Activated CD4-positive, alpha-beta T cell treated with anti-CD3 and anti-CD28 coated beads, Interleukin-2, Interleukin-6, amounts not matched to agents 100 ng/mL and 50 ng/mL, durations not matched to agents 16 hours and 8 hours (primary cell): Measurements from ENCODE around the gene RBM20.
"Not testable (repeated sequence)": the region's sequence is repeated elsewhere in the genome, so short reads cannot be mapped to it uniquely, and the experiment has no call there.

ENCODE experiments used
- DNase-seq: peaks from one replicate; pipeline ENCODE4 v3.0.0-alpha.2; 2020

RBM20 gene

GRCh38 chr10:110706690-110707098, 62.6 kb downstream of the RBM20 start:
- DNase-seq = no peak

GRCh38 chr10:110708776-110709443, 64.8 kb downstream of the RBM20 start:
- DNase-seq = no peak

- no peak for DNase-seq
Observed at GRCh38 chr10:110709444-110709828, 65.3 kb downstream of the RBM20 start.

DNA sequence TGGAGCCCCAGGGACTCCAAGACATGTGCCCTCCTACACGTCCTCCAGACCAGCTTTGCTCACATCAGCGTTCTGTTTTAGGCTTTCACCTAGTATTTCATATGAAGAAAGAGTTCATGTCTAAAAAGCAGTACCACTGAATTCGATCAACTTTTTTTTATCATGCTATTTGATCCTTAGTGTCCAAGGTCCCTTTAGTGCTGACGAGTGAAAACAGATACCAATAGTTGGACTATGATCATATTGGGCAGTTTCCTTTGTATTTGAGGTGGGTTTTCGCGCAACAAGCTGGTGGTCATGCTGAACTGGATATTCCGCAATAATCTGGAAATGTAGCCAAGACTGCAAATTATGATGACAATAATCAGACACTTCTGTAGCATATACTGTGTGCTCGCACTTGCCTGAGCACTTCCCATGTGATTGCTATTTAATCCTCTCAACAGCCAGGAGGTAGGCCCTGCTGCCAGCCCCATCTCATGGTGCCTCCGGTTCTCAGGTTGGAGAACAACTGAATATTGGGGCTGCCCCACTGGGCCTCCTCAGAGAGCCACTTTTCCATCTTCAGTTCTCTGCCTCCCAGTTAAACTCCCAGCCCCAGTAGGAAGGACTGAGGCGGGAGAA, 65.9 kb downstream of the RBM20 start:
- no peak for DNase-seq

DNA sequence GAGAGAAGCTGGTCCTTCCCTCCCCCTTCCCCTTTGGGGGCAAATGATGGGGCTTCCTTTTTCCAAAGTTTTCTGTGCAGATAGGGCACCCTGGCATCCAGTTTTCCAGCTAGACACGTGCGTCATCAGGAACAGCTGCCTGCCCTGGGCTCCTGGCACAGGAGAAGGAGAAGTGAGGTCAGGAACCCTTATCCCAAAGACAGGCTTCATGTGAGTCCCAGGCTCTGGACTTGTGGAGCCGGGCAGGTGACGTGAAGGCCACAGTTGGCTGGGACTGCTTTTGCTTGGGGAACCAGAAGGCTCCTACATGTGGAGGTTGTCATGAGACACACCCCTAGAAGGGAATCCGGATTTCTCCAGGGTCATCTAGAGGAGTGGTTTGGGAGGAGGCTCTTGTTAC, 66.5 kb downstream of the RBM20 start:
- DNase-seq = no peak

- DNase-seq = no peak
Observed at GRCh38 chr10:110711382-110711781, 67.2 kb downstream of the RBM20 start.

GRCh38 chr10:110714356-110714755, 70.2 kb downstream of the RBM20 start:
- no peak for DNase-seq

- DNase-seq = no peak
Observed at GRCh38 chr10:110717781-110718589, 73.8 kb downstream of the RBM20 start.

DNA sequence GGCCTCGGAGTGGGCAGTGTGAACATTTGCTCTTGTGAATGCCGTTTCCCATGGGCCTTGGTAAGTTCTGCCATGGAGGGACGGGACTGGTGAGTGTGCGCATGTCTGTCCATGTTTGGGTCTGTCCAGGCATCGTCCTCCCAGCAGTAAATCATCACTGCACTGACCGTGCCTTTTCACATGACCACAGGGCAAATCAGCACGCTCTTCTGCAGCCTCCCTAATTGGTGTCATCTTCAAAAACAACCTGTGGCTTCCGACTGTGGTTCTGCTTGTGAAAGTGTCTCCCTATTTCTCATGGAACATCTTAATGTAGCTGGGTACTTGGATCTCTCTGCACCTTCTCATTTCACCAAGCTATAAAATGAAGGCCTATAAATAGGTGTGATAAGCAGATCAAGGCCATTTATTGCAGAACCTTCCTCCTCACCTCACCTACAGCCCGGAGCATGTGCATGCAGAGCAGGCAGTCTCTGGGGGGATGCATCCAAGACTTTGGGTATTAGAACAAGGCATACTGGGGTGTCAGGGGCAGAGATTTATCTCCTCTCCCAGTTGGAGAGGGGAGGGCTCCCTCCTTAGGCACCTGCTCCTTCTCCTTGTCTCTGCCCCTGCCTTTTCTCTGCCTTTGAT, 77.4 kb downstream of the RBM20 start:
- DNase-seq = no peak

DNA sequence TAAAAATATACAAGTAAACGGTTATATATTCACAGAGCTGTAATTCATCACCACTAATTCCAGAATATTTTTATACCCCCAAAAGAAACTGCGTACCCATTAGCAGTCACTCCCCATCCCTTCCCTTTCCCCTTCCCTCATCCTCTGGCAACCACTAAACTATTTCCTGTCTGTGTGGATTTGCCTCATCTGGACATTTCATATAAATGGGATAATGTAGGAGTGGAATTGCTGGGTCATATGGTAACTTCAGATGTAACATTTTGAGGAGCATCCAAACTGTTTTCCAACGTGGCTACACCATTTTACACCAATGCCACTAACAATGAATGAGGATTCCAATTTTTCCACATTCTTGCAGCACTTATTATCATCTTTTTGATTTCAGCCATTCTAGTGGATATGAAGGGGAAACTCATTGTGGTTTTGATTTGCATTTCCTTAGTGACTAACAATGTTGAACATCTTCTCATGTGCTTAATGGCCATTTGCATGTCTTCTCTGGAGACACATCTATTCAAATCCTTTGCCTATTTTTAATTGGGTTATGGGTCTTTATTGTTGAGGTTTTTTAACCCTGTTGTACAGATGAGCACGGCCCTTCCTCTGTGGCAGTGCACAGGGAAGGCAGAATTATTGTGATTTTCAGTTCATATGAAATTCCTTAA, 79.2 kb downstream of the RBM20 start:
- DNase-seq = no peak

DNA sequence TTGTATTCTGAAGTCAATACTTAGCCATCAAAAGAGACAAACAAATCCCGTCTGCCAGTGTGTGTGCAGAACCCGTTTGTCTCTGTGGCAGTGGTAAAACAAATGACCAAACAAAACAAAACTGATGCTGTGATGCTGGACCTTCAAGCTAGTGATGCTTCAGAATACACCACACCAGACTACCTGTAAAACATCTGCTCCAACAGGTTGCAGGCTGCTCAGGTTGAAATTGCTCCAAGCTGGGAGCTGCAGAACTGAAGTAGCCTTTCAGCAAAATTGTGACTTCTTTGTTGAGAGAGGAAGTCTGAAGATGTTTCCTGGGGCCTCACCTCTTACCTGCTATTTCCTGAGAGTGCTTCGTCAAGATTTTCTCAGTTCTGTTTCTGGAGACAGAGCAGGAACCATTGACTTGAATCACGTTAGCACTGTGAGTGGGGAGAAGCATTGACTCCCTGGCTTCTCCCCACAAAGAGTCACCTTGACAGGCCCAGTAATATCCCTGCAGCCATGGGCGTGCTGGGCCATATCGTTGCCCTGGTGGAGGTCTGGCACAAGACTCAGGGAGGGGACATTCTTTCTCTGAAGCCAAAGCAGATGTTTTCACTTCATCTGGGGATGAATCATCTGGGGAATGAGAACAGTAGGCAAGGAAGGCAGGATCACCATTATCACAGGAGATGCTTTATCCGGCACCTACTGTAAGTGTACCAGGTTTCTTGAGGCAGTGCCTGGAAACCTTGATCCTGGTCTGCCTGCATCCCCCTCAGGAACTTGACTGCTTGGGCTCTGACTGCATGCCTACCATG, 80.2 kb downstream of the RBM20 start:
- peak; percentile 33 for DNase-seq

- DNase-seq = no peak
Observed at GRCh38 chr10:110724937-110725336, 80.8 kb downstream of the RBM20 start.

- no peak for DNase-seq
Observed at GRCh38 chr10:110725801-110726630, 81.9 kb downstream of the RBM20 start.

GRCh38 chr10:110727785-110728184, 83.6 kb downstream of the RBM20 start:
- DNase-seq = not testable (repeated sequence)

GRCh38 chr10:110730345-110731050, 86.4 kb downstream of the RBM20 start:
- no peak for DNase-seq

DNA sequence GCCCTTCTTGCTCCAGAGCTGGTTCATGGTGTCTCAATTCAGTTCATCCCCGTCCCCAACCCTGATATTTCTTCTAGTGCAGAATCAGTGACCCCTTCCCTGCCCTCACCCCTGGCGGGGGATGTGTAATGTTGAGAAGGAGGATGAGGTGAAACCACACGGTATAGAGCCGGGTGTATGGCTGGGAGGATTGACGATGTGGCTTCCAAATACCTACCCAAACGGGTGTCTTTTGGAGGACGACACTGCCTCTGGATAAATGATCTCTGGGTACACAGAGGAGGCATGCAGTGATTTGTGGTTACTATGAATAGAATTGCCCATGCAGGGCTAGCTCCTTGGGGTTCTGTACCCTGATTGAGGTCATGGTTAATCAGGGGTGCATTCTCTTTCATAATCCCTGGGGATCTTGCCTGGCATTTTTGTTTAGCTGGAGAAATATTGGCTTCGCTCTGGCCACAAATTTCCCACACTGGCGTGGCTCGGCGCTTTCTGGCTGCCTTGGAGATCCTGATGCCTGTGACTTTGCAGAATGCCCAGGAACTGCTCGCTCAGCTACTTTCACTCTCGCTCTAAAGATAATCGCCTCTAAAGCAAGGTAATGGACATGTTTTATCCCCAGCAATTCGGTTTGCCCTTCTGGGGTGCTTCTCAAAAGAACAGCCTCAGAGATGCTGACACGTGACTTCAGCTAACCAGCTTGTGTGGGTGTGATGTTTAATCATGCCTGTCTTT, 89.2 kb downstream of the RBM20 start:
- no peak for DNase-seq

DNA sequence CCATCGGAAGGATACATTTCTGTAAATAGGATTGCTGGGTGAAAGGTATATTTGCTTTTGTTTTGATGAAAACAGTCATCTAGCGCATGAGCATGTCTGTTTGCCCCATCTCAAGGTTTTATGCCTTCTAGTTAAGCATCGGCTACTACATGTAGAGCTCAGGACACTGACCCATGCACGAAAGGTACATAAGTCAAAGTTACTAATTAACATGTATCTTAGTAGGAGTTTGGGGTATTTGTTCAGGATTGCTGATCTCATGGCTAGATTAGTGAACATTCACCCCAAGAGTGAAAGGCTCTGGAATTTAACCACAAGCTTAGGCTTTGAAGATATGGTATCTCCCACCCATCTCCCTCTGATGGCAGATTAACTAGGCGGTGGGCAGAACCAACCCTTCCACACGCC, 91.5 kb downstream of the RBM20 start:
- DNase-seq = no peak

DNA sequence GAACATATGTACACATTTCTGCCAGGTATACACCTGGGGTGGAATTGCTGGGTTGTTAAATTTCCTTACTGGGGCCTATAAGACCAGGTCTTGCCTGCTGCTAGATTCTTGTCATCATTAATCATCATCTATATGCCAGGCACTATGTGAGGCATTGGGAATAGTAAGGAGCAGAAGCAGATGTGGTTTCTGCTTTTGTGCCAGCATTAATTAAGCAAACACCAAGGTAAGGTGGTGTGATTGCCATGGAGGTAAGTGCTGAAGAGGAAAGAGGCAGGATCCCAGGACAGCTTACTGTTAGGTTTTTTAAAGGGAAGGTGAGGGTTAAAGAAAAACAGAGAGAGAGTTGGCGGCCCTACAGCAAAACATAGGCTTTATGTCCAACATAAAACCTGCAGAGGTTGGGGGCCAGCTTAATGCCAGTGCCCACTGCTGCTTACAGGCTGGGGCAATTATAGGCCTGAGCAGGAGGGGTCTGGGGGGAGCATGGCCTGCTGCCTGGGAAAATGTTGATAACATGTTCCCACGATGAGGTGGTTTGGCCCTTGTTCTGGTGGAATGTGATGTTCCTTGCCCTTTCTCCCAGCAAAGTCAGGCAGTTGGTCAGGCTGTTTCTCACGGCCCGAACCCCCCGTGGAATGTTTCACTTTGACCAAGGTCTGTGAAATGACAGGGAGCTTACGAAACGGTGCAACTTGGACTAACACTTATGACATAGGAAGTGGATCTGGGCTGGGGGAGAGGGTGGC, 93.9 kb downstream of the RBM20 start:
- no peak for DNase-seq

DNA sequence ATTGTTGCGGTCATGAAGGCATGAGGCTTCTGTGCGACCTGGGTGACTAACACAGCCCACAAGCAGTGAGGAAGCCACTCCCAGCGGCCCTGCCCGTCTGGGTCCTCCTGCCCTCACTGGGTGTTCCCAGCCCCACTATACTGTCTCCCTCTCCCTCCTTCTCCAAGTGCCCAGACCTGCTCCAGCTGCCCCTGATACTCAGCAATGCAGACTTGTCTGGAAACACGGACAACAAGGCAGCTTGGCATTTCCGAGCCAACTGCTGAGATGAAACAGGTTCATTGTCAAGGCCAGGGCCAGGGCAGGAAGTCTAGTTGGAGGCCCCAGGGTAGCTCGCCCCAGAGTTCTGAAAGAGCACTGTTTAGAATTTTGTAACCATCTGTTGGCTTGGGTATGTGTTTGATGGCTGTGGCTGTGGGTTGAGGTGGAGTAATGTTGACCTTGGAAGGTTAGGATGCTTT, 95.7 kb downstream of the RBM20 start:
- no peak for DNase-seq
